Ishikawa (cell line): ENCODE measurements around the gene TP73.

Experiments used
- EP300 ChIP-seq: IDR thresholded peaks from 2 replicates; pipeline ENCODE4 v1.6.1; 2012; ENCODE audit warnings: borderline replicate concordance
- NFIC ChIP-seq: IDR thresholded peaks from 2 replicates; pipeline ENCODE4 v1.6.1; 2012
- RAD21 ChIP-seq: IDR thresholded peaks from 2 replicates; pipeline ENCODE4 v1.6.1; 2012; ENCODE audit warnings: low read depth
- TF ChIP-seq, protein P1 (sequence below): IDR thresholded peaks from 2 replicates; pipeline ENCODE4 v1.6.1; 2012; ENCODE audit warnings: low read depth, mild to moderate bottlenecking

DNA sequence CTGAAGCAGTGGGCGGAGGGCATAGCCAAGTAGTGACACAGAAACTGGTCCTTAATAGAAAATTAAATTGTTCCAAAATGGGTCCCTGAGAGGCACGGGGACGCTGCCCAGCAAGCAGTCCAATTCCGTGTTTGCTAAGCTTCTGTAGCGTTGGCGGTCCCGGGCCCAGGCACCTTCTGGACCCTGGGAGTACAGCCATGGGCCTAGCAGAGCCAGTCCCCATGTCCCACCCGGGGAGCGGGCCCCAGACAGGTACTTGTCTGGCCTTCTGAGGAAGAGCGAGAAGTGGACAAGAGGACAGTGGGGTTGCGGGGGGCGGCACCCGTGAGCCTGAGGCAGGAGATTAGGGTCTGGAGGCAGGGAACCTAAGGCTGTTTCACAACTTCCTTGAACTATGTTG lies 88.4 kb downstream of the TP73 start:
- TF ChIP-seq RAD21, result no peak
- no peak for TF ChIP-seq EP300
- no peak for TF ChIP-seq NFIC
- TF ChIP-seq, protein P1, sequence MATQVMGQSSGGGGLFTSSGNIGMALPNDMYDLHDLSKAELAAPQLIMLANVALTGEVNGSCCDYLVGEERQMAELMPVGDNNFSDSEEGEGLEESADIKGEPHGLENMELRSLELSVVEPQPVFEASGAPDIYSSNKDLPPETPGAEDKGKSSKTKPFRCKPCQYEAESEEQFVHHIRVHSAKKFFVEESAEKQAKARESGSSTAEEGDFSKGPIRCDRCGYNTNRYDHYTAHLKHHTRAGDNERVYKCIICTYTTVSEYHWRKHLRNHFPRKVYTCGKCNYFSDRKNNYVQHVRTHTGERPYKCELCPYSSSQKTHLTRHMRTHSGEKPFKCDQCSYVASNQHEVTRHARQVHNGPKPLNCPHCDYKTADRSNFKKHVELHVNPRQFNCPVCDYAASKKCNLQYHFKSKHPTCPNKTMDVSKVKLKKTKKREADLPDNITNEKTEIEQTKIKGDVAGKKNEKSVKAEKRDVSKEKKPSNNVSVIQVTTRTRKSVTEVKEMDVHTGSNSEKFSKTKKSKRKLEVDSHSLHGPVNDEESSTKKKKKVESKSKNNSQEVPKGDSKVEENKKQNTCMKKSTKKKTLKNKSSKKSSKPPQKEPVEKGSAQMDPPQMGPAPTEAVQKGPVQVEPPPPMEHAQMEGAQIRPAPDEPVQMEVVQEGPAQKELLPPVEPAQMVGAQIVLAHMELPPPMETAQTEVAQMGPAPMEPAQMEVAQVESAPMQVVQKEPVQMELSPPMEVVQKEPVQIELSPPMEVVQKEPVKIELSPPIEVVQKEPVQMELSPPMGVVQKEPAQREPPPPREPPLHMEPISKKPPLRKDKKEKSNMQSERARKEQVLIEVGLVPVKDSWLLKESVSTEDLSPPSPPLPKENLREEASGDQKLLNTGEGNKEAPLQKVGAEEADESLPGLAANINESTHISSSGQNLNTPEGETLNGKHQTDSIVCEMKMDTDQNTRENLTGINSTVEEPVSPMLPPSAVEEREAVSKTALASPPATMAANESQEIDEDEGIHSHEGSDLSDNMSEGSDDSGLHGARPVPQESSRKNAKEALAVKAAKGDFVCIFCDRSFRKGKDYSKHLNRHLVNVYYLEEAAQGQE, result no peak
